ENCODE results near the gene PPL.

- TF ChIP-seq, protein P1, sequence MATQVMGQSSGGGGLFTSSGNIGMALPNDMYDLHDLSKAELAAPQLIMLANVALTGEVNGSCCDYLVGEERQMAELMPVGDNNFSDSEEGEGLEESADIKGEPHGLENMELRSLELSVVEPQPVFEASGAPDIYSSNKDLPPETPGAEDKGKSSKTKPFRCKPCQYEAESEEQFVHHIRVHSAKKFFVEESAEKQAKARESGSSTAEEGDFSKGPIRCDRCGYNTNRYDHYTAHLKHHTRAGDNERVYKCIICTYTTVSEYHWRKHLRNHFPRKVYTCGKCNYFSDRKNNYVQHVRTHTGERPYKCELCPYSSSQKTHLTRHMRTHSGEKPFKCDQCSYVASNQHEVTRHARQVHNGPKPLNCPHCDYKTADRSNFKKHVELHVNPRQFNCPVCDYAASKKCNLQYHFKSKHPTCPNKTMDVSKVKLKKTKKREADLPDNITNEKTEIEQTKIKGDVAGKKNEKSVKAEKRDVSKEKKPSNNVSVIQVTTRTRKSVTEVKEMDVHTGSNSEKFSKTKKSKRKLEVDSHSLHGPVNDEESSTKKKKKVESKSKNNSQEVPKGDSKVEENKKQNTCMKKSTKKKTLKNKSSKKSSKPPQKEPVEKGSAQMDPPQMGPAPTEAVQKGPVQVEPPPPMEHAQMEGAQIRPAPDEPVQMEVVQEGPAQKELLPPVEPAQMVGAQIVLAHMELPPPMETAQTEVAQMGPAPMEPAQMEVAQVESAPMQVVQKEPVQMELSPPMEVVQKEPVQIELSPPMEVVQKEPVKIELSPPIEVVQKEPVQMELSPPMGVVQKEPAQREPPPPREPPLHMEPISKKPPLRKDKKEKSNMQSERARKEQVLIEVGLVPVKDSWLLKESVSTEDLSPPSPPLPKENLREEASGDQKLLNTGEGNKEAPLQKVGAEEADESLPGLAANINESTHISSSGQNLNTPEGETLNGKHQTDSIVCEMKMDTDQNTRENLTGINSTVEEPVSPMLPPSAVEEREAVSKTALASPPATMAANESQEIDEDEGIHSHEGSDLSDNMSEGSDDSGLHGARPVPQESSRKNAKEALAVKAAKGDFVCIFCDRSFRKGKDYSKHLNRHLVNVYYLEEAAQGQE (IDR thresholded peaks at IDR 0.05; ENCODE audit: low read depth) = no peak
- no peak for TF ChIP-seq YY1 (IDR thresholded peaks at IDR 0.05; ENCODE audit: extremely low read depth, insufficient replicate concordance, low read depth, low read length)
- TF ChIP-seq CTCF (IDR thresholded peaks at IDR 0.05 in 2 of 3, conservative IDR thresholded peaks at IDR 0.05 in 1 of 3; ENCODE audit: borderline replicate concordance in 1 of 3, insufficient read depth in 1 of 3, low read depth in 2 of 3, low read length in 2 of 3) = no peak
- TF ChIP-seq ATF3 (IDR thresholded peaks at IDR 0.05) = no peak
- TF ChIP-seq JUND (IDR thresholded peaks at IDR 0.05) = no peak
- TF ChIP-seq POLR2A (IDR thresholded peaks at IDR 0.05; ENCODE audit: borderline replicate concordance, extremely low read depth, insufficient read depth, insufficient read length) = no peak
- TF ChIP-seq POLR2AphosphoS5 (IDR thresholded peaks at IDR 0.05; ENCODE audit: low read depth, low read length) = no peak
- TF ChIP-seq, protein P2, sequence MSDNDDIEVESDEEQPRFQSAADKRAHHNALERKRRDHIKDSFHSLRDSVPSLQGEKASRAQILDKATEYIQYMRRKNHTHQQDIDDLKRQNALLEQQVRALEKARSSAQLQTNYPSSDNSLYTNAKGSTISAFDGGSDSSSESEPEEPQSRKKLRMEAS (IDR thresholded peaks at IDR 0.05) = no peak
Observed at GRCh38 chr16:4869147-4869805, 67.7 kb downstream of the PPL start.
